ENCODE data around the gene SND1. TPM values are rescaled to one million over a fixed set of nuclear protein-coding genes. Genes with fewer than 3 reads are reported as not detected.

The SND1 gene
- total RNA-seq, 1 experiment from 2014 or later: 218 TPM

DNA sequence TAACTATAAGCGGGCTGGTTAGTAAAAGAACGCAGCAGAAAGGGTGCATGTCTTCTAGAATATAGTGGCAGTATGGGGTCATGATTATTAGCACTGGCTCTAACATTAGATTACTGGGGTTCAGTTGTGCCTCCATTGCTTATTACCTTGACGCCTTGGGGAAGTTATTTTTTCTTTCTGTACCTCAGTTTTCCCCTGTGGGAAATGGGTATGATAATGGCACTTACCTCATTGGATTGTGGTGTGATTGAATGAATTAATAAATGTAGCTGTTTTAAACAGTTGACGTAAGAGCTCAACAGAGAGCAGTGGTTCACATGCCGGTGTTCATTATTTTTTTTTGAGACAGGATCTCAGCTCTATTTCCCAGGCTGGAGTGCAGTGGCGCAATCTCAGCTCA, 262.7 kb downstream of the SND1 start:
- peaks cover 2% of the 10 kb centered on the region; the same call in 1 of the 2 replicates for H3K4me1 ChIP-seq (ENCODE audit: insufficient read depth, low read length)
- H4K5ac ChIP-seq (ENCODE audit: insufficient read length, low read depth, low read length): no peak overlapping the region
- peaks cover 15 to 17% of the 10 kb centered on the region in 2 experiments for H3K4me1 Mint-ChIP-seq
- H2BK120ac ChIP-seq (ENCODE audit: low read depth, low read length, poor library complexity, severe bottlenecking): no peak overlapping the region
- no peak overlapping the region for H4K8ac ChIP-seq (replicated peaks; ENCODE audit: insufficient read length, low read depth, low read length)
- H2BK20ac ChIP-seq (ENCODE audit: low read depth, low read length, poor library complexity, severe bottlenecking): no peak overlapping the region
- TF ChIP-seq, protein P1, sequence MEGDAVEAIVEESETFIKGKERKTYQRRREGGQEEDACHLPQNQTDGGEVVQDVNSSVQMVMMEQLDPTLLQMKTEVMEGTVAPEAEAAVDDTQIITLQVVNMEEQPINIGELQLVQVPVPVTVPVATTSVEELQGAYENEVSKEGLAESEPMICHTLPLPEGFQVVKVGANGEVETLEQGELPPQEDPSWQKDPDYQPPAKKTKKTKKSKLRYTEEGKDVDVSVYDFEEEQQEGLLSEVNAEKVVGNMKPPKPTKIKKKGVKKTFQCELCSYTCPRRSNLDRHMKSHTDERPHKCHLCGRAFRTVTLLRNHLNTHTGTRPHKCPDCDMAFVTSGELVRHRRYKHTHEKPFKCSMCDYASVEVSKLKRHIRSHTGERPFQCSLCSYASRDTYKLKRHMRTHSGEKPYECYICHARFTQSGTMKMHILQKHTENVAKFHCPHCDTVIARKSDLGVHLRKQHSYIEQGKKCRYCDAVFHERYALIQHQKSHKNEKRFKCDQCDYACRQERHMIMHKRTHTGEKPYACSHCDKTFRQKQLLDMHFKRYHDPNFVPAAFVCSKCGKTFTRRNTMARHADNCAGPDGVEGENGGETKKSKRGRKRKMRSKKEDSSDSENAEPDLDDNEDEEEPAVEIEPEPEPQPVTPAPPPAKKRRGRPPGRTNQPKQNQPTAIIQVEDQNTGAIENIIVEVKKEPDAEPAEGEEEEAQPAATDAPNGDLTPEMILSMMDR (conservative IDR thresholded peaks at IDR 0.05): no peak
- no peak overlapping the region for H3K9ac ChIP-seq (ENCODE audit: extremely low read depth, insufficient read length, low read length)
- H3K79me2 ChIP-seq (ENCODE audit: insufficient read depth, low read length): 0 out of 2 replicates have a peak, but pooled peaks cover 2% of the 10 kb centered on the region
- H3K9me3 Mint-ChIP-seq: no peaks in the 10 kb centered on the region
- WGBS (ENCODE audit: extremely low coverage, insufficient read length, low lambda C conversion rate): no CpG with 5 or more reads among the region's 6 CpGs
- H3K14ac ChIP-seq (ENCODE audit: insufficient read depth, low read length): no peak overlapping the region
- H3K9me3 ChIP-seq (ENCODE audit: control insufficient read depth, low read depth, low read length): no peaks in the 10 kb centered on the region
- H3K4me3 Mint-ChIP-seq: no peak overlapping the region
- no peaks in the 10 kb centered on the region; a peak in 1 of 7 replicates for H3K36me3 Mint-ChIP-seq (ENCODE audit: insufficient read depth in 1 of 3, low read depth in 3 of 3)
- no peak overlapping the region for H3K23ac ChIP-seq (ENCODE audit: insufficient read length, low read depth, low read length)
- H2BK15ac ChIP-seq (ENCODE audit: low read depth, low read length): no peak overlapping the region
- H3T11ph ChIP-seq (ENCODE audit: low read length): no peak overlapping the region
- H4K20me1 ChIP-seq (ENCODE audit: control insufficient read depth, insufficient read depth, insufficient read length): no peaks in the 10 kb centered on the region
- no peak overlapping the region for H4K91ac ChIP-seq (ENCODE audit: insufficient read length, low read depth, low read length)
- no peak for DNase-seq
- H3K27ac ChIP-seq (ENCODE audit: insufficient read length, low read depth, low read length): no peak overlapping the region
- no peak overlapping the region for H2BK12ac ChIP-seq (ENCODE audit: insufficient read length, low read depth, low read length)
- no peak overlapping the region for H3K27ac Mint-ChIP-seq
- no peaks in the 10 kb centered on the region for H3K79me1 ChIP-seq (ENCODE audit: insufficient read depth, low read depth, low read length, poor library complexity, severe bottlenecking)
- H2AFZ ChIP-seq (ENCODE audit: low read length): no peak overlapping the region
- H3K18ac ChIP-seq (ENCODE audit: insufficient read length, low read depth, low read length): no peak overlapping the region
- H3K56ac ChIP-seq (ENCODE audit: insufficient read length, low read depth, low read length): no peak overlapping the region
- no peak overlapping the region for H2BK5ac ChIP-seq (ENCODE audit: insufficient read length, low read length)
- no peaks in the 10 kb centered on the region for H3K27me3 Mint-ChIP-seq (ENCODE audit: low read depth)
- no peaks in the 10 kb centered on the region for H3K27me3 ChIP-seq (ENCODE audit: insufficient read depth, low read length)
- no peak overlapping the region for H3K4me2 ChIP-seq (ENCODE audit: insufficient read depth, insufficient read length, low read length)
- no peaks in the 10 kb centered on the region for H3K23me2 ChIP-seq (ENCODE audit: insufficient read length, low read depth, low read length, poor library complexity, severe bottlenecking)
- no peak overlapping the region for H3K4ac ChIP-seq (ENCODE audit: low read depth, low read length)
- no peak overlapping the region for H2AK5ac ChIP-seq (ENCODE audit: insufficient read length, low read length)

Data from H9 (cell line).